Neural cell (in vitro differentiated cells): ENCODE results near the gene CRYGN. TPM values are rescaled to one million over a fixed set of nuclear protein-coding genes. Genes with fewer than 3 reads are reported as not detected.

ENCODE experiments used
- H2AFZ ChIP-seq: fragments of 200-600, 300-800 bp; sonication (generic), shearing (Covaris generic); 2 replicates; pipeline ENCODE4 v1.6.0; 2014; ENCODE audit warnings: low read depth, mild to moderate bottlenecking, antibody characterized with exemption, low read length, moderate library complexity
- H3F3A ChIP-seq: fragments of 200-600 bp; shearing (Covaris generic); 2 replicates; pipeline ENCODE4 v1.6.1; 2016; ENCODE audit warnings: mild to moderate bottlenecking, moderate library complexity, mixed read lengths, antibody characterized with exemption, low read length; ENCODE audit not compliant: insufficient read depth, poor library complexity, severe bottlenecking
- H3K27ac ChIP-seq: fragments of 200-600, 300-800 bp; sonication (generic), shearing (Covaris generic); 2 replicates; pipeline ENCODE4 v1.5.1; 2014; ENCODE audit warnings: mild to moderate bottlenecking, low read length, moderate library complexity
- H3K27me3 ChIP-seq: fragments of 300-800, 200-600 bp; sonication (generic), shearing (Covaris generic); 2 replicates; pipeline ENCODE4 v1.6.0; 2014; ENCODE audit warnings: mild to moderate bottlenecking, low read depth, low read length, moderate library complexity; ENCODE audit not compliant: insufficient read depth
- H3K36me3 ChIP-seq: fragments of 300-800, 200-600 bp; sonication (generic), shearing (Covaris generic); 2 replicates; pipeline ENCODE4 v1.5.1; 2014; ENCODE audit warnings: mild to moderate bottlenecking, antibody characterized with exemption, low read length, moderate library complexity; ENCODE audit not compliant: insufficient read depth
- H3K4me2 ChIP-seq: fragments of 300-800, 200-600 bp; sonication (generic), shearing (Covaris generic); 2 replicates; pipeline ENCODE4 v1.6.0; 2014; ENCODE audit warnings: mild to moderate bottlenecking, low read length
- H3K4me3 ChIP-seq: fragments of 300-800, 200-600 bp; sonication (generic), shearing (Covaris generic); 2 replicates; pipeline ENCODE4 v1.5.1; 2014; ENCODE audit warnings: mild to moderate bottlenecking, low read length, moderate library complexity
- H3K79me2 ChIP-seq: fragments of 200-600 bp; shearing (Covaris generic); replicated peaks from 2 replicates; pipeline ENCODE4 v1.6.0; 2014; ENCODE audit warnings: mild to moderate bottlenecking, low read length, moderate library complexity; ENCODE audit not compliant: insufficient read depth
- H3K9ac ChIP-seq: fragments of 300-800, 200-600 bp; sonication (generic), shearing (Covaris generic); 2 replicates; pipeline ENCODE4 v1.6.1; 2016; ENCODE audit warnings: mild to moderate bottlenecking, low read length, mixed read lengths
- H3K9me2 ChIP-seq: fragments of 200-600 bp; shearing (Covaris generic); 2 replicates; pipeline ENCODE4 v1.6.1; 2016; ENCODE audit warnings: mild to moderate bottlenecking, low read length, mixed read lengths; ENCODE audit not compliant: insufficient read depth
- H3K9me3 ChIP-seq: fragments of 200-600, 300-800 bp; sonication (generic), shearing (Covaris generic); 2 replicates; pipeline ENCODE4 v1.6.1; 2016; ENCODE audit warnings: mild to moderate bottlenecking, mixed run types, low read length, moderate library complexity, mixed read lengths
- H4K20me1 ChIP-seq: fragments of 200-600 bp; shearing (Covaris generic); 2 replicates; pipeline ENCODE4 v1.6.1; 2016; ENCODE audit warnings: mild to moderate bottlenecking, mixed run types; ENCODE audit not compliant: insufficient read depth
- CTCF ChIP-seq: fragments of 450-650 bp; IDR thresholded peaks from 2 replicates; pipeline ENCODE4 v1.5.1; 2014; ENCODE audit warnings: antibody characterized with exemption, mild to moderate bottlenecking, moderate library complexity; ENCODE audit not compliant: poor library complexity, severe bottlenecking
- EP300 ChIP-seq: fragments of 450-650 bp; conservative IDR thresholded peaks from 2 replicates; pipeline ENCODE4 v1.6.1; 2014; ENCODE audit warnings: antibody characterized with exemption, mild to moderate bottlenecking, moderate library complexity; ENCODE audit not compliant: poor library complexity, severe bottlenecking
- EZH2 ChIP-seq: fragments of 200-600, 300-800 bp; shearing (Covaris generic), sonication (generic); IDR thresholded peaks from 2 replicates; pipeline ENCODE4 v1.6.1; 2014; ENCODE audit warnings: antibody characterized with exemption, low read length, borderline replicate concordance, mild to moderate bottlenecking; ENCODE audit not compliant: insufficient read depth, poor library complexity, severe bottlenecking
- MXI1 ChIP-seq: fragments of 450-650 bp; conservative IDR thresholded peaks from 2 replicates; pipeline ENCODE4 v1.6.1; 2014; ENCODE audit warnings: antibody characterized with exemption, mild to moderate bottlenecking; ENCODE audit not compliant: poor library complexity, severe bottlenecking
- REST ChIP-seq: IDR thresholded peaks from 2 replicates; pipeline ENCODE4 v1.6.1; 2012; ENCODE audit warnings: borderline replicate concordance
- SMC3 ChIP-seq: fragments of 450-650 bp; conservative IDR thresholded peaks from 2 replicates; pipeline ENCODE4 v1.6.1; 2014; ENCODE audit warnings: antibody characterized with exemption, mild to moderate bottlenecking, moderate library complexity; ENCODE audit not compliant: poor library complexity
- TAF1 ChIP-seq: IDR thresholded peaks from 2 replicates; pipeline ENCODE4 v1.6.1; 2012; ENCODE audit warnings: low read depth
- polyA plus RNA-seq: library from polyadenylated mRNA; depleted of rRNA; stranded (reverse); fragments of >200 nt; gene quantifications from 2 replicates; pipeline ENCODE4 v1.2.3, GENCODE V29; 2014

The CRYGN gene
- polyA plus RNA-seq, 1 donor from 2014 or later = not detected

- Histone ChIP-seq H3K4me2 (no peak overlapping the region), H3K27me3 (peaks cover 19% of the 10 kb centered on the region), H3F3A (no peaks in the 10 kb centered on the region), H2AFZ (no peak overlapping the region), H3K79me2 (no peaks in the 10 kb centered on the region), H3K9me2 (no peaks in the 10 kb centered on the region), H3K9ac (no peak overlapping the region), H4K20me1 (no peaks in the 10 kb centered on the region), H3K4me3 (no peak overlapping the region), H3K27ac (no peak overlapping the region), H3K36me3 (no peaks in the 10 kb centered on the region), H3K9me3 (no peaks in the 10 kb centered on the region)
- TF ChIP-seq EP300 = no peak
Measured at GRCh38 chr7:151384352-151384697, 55.6 kb downstream of the CRYGN start.

- H3F3A ChIP-seq = no peaks in the 10 kb centered on the region
- H4K20me1 ChIP-seq = no peaks in the 10 kb centered on the region
- H3K4me3 ChIP-seq = no peak overlapping the region
- H3K27me3 ChIP-seq = peaks cover 19% of the 10 kb centered on the region
- H3K36me3 ChIP-seq = no peaks in the 10 kb centered on the region
- H2AFZ ChIP-seq = no peak overlapping the region
- H3K4me2 ChIP-seq = no peak overlapping the region
- no peaks in the 10 kb centered on the region for H3K9me3 ChIP-seq
- H3K9ac ChIP-seq = no peak overlapping the region
- no peaks in the 10 kb centered on the region for H3K9me2 ChIP-seq
- H3K79me2 ChIP-seq = no peaks in the 10 kb centered on the region
- no peak overlapping the region for H3K27ac ChIP-seq
- TF ChIP-seq REST (no peak), TAF1 (no peak), MXI1 (no peak), EZH2 (no peak), CTCF (no peak), SMC3 (no peak), EP300 (no peak)
Measured at GRCh38 chr7:151383638-151384351, 56.1 kb downstream of the CRYGN start.
